OCI-LY3 (cell line): ENCODE data around the gene SERPINI1.

ENCODE experiments used
- EZH2phosphoT487 ChIP-seq: fragments of 200-600 bp; shearing (Covaris generic); IDR thresholded peaks from 2 replicates; pipeline ENCODE4 v1.6.1; 2018; ENCODE audit warnings: antibody characterized with exemption, mixed run types, low read depth
- TF ChIP-seq, protein P1 (sequence below): fragments of 200-600, 300-600 bp; sonication (generic); IDR thresholded peaks from 2 replicates; pipeline ENCODE4 v1.5.1; 2014; ENCODE audit warnings: antibody characterized with exemption, low read length, low read depth

DNA sequence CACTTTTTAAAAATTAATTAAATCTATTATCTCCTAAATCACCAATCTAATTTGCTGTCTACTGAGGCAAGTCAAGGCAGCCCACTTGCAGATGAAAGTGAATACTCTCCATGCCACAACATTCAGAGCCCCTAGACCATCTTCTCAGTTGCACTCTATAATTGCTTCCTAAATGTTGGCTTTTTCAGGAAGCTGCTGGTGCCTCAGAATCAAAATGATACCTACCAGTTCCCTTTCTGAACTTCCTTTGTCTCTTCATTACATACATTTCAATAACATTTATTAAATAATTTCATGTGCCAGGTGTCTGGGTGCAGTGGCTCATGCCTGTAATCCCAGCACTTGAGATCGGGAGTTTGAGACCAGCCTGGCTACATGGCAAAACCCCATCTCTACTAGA, 124.1 kb downstream of the SERPINI1 start:
- TF ChIP-seq, protein P1, sequence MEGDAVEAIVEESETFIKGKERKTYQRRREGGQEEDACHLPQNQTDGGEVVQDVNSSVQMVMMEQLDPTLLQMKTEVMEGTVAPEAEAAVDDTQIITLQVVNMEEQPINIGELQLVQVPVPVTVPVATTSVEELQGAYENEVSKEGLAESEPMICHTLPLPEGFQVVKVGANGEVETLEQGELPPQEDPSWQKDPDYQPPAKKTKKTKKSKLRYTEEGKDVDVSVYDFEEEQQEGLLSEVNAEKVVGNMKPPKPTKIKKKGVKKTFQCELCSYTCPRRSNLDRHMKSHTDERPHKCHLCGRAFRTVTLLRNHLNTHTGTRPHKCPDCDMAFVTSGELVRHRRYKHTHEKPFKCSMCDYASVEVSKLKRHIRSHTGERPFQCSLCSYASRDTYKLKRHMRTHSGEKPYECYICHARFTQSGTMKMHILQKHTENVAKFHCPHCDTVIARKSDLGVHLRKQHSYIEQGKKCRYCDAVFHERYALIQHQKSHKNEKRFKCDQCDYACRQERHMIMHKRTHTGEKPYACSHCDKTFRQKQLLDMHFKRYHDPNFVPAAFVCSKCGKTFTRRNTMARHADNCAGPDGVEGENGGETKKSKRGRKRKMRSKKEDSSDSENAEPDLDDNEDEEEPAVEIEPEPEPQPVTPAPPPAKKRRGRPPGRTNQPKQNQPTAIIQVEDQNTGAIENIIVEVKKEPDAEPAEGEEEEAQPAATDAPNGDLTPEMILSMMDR = no peak
- no peak for TF ChIP-seq EZH2phosphoT487
